NCI-H2107 treated with DMSO at 0.1 percent for 48 hours (cell line): ENCODE data around the gene MRPL39.

Experiments
- DNase-seq: peaks from one replicate; lab custom pipeline; 2025; ENCODE audit not compliant: unreplicated experiment; lab: John Stamatoyannopoulos, UW

MRPL39 gene

DNA sequence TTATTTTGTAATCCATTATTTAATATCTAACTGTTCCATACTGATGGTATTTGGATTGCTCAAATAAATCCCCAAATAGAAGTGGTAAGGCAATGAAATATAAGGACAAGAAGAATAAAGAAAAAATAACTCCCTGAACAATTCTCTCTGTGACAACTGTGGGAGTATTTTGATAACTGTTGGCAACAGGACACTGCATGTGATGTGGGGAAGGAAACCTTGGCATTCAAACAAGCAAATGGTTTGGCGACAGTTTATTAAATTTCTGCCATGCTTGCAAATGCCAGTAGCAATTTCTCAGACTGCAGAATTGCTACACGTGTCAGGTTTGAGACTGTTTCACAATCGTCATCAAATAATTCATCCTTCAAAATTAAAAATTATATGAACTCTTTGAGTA lies 8.6 kb upstream of the MRPL39 start:
- DNase-seq: no peak

DNA sequence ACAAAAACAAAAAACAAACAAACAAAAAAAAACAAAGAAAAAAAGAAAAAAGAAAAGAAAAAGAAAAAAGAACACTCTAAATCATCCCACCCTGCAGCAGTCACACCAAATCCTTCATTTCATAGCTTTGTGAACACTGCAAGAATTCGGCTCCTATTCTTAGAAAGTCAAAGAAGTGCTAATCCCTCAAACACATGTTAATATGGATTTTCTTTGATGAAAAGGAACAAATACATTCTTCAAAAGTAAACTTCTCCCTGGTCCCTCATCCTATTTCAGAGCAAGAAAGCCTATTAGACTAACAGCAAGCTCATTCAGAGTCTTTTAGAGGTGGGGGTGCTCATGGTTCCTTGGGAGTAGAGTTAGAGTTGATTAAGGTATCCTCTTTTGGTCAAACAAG lies 7.2 kb upstream of the MRPL39 start:
- DNase-seq: no peak

DNA sequence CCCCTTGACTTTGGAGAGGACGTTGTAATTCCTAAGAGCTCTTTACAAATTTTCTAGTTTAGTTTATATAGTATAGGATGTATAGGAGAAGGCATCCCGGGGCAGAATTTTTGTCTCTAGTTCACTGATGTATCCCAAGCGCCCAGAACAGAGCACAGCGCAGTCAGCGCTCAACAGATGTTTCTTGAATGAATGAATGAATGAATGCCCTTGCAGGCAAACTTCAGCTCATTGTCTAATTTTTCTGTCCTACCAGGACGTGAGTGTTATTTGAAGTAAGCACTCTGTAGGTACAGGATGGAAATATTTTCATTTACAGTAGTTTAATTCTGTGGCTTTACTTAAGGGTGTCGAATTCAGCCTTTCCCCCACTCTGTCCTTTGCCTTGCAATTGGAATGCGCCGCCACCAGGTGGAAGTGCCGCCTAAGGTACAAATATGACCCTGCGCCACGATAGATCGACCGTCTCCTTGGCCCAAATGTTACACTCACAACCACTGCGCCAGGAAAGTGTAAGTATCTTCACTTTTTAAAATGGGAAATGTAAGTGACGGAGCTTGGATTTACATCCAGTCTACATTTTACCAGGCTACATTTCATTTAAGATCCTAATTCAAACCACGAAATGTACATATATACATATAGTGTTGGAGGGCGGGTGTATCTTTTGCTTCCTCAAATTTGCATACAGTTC lies 910 bp upstream of the MRPL39 start:
- DNase-seq: peak; percentile 59

DNA sequence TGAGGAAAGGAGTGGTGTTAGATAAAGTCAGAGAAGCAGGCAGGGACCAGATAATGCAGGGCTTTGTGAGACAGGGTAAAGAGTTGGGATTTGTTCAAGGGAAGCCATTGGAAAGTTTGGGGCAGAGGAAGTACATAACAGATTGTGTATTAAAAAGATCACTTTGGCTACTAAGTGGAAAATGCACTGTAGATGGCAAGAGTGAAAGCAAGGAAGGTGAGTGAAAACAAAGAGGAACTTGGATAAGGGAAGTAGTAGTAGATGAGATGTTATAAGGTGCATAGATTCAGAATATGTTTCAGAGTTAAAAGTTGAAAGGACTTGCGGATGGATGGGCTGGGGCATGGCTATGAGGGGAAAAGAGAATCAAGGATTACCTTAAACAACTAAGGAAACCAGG lies 17.4 kb downstream of the MRPL39 start:
- DNase-seq: no peak

DNA sequence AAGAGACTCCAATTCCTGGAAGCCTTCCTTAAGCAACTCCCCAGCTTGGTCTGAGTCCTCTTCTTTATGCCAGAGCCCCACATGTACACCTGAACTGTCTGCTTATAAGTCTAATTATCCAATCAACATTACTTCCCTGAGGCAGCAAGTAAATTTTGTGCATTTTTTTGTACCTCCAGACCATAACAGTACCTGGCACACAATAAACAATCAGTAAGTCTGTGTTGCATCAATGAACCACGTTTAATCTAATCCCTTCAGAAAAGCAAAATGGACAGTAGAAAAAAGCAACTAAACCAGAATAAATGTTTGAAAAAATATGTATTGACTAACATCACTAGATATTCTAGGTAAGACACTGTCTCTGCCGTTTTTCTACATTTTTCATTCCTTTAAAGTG lies 20.5 kb downstream of the MRPL39 start:
- DNase-seq: no peak

DNA sequence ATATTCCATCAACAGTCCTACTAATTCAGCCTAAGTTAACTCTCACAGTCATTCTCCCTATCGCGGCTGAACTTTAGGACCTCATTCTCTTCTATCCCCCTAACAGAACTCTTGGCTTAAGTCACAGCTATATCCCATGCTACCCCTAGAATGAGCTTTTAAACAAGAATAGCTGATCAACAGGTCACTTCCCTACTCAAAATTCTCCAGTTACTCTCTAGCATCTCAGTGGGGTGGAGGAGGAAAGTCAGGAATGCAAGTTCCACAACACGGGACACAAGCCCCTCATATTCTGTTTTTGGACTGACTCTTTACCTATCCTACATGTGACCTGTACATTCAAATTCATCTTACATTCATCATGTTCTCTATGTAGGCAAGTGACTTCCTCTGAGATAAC lies 21.0 kb downstream of the MRPL39 start:
- DNase-seq: no peak

DNA sequence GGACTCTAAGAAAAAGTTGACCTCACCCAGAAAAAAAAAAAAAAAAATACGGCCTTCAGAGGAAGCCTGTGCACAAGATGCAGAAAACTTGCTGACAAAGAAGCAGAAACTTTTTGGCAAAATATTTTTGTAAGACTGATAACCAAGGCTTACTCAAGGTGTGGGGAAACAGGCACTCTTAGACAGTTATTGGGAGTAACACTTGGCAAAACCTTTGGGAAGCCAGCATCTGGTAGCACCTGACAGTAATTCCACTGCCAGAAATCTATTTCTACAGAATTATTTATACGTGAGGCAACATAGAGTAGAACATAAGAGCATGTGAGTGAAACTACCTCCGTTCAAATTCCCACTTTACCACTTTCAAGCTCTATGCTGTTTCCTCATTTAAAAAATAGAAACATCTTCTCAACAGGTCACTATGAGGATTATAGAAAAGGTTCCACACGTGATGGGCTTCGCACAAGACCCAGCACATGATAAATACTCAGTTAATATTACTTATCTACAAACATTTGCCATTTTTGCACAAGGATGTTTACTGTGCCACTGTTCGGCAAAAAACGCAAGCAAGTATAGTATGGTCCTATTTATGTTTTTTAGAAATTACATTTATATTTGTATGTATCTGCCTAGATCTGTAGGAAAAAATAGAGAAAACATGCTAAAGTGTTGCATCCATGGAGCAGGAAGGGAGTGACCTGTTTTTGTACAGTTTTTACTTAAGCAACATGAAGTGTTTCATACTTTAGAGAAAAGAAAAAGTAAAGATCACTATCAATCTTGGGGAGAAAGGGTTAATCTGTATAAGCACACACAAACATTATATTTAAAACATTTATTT lies 22.2 kb downstream of the MRPL39 start:
- no peak for DNase-seq

DNA sequence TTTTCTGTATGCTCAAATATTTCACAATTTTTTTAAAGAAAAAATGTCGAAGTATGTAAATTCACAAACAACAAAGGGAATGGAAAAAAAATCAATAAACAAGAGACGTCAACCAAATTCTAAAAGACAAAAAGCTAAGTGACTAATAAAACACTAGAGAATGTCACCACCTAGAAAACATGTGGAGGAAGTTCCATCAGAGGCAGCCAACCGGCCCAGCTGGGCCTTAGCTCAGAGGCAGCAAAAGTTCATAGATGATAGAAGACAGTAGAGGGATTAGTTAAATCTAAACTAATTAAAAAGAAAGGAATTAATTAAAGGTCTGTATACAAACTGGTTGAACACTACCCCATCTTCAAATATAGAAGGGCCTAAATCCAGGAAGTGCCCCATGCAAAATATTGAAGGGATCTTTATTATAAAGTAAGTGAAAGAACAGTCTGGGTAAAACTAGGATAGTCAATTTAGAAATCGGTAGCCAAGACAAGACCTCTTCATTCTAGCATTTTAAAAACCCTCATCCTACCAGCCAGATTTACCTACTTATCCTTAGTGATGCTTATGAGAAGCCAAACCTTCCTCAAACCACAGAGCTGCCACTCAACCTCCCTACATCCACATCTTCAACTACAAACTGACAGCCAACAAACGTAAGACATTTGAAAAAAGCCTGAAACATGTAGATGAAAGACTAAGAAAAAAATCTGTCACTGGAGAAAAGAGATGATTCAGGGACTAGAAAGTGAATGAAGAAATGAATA lies 23.7 kb downstream of the MRPL39 start:
- DNase-seq: peak; percentile 70

DNA sequence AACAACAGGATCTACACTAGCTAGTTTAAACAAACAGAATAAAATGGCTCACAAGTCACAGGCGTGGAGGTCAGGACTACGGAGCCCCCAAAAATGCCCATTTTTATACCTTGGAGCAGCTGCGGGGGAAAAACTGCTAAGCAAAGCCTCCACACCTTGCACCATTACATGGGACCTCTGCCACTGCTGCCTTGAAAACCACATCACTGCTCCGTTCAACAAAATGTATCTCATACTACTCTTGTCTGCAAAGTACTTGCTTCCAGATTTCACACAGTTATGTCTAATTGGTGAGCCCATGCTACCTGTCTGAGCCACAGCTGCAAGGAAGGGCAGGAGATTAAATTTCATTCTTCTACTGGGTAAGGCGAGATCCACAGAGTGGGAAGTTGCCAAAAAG lies 24.4 kb downstream of the MRPL39 start:
- DNase-seq: peak; percentile 70

DNA sequence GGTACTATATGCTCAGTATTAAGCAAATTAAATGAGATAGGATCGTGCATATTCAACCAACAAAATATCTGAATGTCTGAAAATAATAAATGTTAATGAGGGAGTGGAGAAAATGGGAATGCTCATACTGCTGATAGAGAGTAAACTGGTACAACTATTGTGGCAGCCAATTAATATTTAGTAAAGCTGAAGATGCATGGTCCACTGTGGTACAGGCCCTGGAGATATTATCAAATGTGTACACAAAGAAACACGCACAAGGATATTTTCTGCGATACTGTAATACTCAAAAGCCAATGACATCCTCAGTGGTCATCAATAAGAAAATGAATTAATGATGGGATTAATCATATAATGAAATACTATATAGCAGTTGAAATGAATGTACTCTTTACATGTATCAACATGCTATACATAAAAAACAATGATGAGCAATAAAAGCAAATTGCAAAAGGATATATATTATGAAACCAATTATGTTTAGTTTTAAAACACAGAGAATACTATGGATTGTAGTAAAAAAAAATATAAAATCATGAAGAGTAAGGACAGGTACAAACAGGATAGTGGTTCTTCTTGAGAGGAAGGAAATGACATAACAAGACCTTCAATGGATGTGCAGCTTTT lies 25.0 kb downstream of the MRPL39 start:
- DNase-seq: no peak

DNA sequence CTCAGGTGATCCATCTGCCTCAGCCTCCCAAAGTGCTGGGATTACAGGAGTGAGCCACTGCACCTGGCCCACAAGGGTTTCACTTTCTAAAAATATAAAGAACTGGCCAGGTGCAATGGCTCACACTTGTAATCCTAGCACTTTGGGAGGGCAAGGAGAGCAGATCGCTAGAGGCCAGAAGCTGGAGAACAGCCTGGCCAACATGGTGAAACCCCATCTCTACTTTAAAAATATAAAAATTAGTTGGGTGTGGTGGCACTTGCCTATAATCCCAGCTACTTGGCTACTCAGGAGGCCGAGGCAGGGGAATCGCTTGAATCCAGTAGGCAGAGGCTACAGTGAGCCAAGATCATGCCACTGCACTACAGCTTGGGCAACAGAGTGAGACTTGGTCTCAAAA lies 25.7 kb downstream of the MRPL39 start:
- no peak for DNase-seq

DNA sequence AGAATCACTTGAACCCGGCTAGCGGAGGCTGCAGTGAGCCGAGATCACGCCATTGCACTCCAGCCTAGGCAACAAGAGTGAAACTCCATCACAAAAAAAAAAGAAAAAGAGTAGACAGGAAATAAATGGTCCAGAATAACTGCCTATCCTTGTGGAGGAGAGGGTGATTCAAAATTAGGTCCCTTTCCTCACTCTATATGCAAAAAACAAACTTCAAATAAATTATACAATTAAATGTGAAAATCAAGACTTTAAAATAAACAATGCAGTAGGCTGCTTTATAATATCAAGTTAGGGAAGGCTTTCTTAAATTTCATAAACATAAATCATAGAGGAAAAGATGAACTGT lies 26.4 kb downstream of the MRPL39 start:
- DNase-seq: no peak

DNA sequence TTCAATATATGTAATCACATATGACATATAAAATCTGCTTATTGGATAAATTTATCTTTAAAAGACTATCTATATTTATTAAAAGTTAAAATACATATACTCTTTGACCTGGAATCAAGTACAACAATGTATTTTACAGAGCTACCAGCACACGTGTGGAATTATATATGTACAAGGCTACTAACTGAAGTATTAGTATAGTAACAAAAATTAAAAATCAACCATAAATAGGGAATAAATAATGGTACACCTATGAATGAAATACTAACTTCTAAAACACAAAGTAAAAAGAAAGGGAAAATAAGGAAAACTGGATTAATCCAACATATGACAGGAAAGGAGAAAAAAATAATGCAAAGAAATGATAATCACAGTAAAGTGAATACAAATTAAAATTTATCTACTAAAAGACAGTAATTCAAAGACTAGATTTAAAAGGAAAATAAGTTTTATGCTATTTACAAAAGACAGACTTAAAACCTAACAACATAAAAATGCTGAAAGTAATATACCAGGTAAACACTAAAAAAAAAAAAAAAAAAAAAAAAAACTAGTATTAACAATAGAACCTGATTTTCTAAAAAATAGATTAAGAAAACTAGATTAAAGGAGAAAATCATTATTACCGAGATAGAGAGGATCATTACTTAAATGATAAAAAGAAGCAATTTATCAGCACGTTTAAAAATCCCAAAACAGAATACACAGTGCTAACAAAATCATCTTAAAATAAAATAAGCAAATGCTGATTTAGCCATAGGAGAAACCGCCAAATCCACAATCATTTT lies 27.9 kb downstream of the MRPL39 start:
- no peak for DNase-seq

DNA sequence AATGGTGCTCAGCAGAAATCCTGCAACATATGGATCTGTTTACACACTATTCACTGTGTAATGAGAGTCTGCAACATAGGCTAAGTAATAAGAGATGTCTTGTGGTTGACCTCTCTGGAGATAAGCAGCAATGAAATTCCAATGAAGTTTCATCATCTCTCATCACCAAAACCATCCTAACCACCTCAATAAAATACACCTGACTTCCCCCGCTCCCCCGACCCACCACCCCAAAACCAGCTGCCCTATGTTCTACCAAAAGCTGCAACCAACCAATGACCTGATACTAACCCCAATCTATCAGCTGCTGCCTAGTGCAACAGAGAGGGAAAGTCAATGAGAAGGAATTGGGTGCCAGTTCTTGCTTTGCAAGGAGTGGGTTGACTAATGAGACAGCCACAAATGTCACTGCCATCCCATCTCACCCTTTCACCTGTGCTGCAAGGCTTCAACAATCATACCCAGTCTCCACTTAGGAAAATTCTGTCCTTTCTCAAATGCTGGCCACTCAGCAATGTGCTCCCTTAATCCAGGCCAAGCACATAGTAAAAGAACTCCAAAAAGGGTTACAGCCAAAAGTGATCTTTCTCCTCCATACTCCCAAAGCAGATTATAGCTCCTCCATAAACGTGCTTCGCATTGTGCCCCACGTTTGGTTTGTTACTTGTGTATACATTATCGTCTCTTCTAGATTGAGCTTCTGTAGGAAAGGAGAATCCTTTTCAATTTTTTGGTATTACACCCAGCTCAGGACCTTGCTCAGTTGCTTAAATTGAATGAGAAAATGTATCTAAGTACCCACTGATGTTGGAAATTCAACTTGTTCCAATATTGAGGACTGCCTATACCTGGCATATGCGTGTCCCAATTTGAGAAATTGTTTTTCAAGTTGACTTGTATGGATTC lies 29.0 kb downstream of the MRPL39 start:
- DNase-seq: no peak

DNA sequence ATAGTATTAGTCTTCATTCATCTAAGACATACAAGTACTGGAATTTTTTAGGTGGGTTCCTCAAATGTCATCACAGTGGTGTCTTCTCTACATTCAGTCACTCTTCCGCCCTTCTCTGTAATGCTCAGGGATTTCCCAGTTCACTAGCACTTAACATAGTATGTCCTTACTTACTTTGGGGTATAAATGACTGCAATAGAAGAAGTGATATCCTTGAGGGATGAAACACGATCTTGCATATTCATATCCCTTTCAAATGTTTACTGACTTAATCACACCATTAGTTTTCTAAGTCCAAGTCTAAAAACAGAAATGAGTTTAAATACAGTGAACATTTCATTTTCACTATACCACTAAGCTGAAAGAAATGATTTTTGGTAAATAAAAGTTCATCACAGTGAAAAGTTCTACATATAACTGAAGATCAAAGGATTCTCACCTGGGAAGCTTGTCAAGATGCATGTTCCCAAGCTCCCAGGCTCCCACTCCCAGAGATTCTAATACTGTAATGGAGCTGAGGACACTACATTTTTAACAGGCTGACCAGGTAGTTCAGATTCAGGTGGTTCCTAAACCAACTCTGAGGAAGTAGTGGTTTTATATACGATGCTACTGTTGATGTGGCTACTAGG lies 29.7 kb downstream of the MRPL39 start:
- no peak for DNase-seq

DNA sequence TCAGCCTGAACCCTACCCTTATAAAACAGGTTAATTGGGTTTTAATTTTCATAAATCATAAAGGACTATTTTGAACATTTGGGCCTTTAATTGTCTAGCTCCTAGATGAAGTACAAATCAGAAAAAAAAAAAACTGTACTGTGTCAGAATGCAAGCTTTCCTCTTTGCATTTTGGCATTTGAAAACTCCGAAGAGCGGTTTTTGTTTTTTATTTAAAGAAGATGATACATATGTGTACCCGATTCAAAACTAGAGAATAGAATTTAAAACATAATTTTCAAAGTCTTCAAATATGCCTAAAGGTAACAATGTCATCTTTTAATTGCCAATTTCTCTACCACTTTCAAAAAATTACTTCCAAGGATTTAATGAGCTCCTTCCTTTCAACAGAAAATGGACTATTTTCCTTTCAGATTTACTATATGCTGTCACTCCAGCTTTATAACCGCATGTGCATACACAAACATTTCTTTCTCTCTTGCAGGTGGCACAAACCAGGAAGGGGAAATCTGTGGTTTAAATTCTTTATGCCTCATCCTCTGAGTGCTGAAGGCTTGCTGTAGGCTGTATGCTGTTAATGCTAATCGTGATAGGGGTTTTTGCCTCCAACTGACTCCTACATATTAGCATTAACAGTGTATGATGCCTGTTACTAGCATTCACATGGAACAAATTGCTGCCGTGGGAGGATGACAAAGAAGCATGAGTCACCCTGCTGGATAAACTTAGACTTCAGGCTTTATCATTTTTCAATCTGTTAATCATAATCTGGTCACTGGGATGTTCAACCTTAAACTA lies 33.7 kb downstream of the MRPL39 start:
- peak; percentile 46 for DNase-seq

DNA sequence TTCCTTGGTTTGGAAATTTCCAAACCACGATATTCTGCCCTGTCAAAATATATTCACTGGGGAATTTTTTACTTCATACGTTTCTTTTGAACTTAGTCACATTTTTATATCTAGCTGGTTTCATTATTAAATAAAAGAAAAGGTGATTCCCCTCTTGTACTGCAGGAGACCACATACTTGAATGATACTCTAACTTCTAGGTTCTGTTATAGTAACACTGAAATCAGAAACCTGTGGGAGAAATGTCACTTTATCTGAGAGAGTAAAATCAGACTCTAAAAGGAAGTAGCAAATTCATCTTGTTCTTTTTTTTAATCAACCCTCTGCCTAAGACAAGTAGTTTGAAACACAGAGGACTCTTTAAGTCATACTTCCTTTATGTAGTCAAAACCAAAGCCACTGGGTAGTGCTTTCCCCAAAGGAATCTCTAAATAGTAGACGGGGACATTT lies 34.4 kb downstream of the MRPL39 start:
- no peak for DNase-seq

DNA sequence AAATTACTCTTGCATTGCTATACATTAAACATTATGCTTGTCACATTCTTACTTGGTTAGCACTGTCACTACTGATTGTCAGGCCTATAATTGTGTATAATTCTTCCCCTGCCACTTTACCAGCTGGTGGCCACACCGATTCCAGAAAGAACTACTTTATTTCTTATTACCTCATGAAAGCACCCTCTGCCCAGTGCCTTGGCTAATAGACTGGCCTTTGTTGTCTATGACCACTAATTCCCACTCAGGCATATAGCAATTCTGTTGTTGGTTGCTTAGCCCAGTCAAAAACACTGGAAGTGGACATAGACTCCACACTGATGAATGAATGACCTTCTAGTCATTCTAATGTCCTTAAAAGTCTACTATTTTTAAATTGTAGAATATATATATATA lies 35.6 kb downstream of the MRPL39 start:
- no peak for DNase-seq
